Muscle of leg (tissue), 11 donors: Measurements from ENCODE around the gene PHF21A. TPM values are rescaled to one million over a fixed set of nuclear protein-coding genes. Genes with fewer than 3 reads are reported as not detected.
A peak's percentile ranks its signal among the peaks of the same experiment; 100 is the strongest.
"Not testable (repeated sequence)": the region's sequence is repeated elsewhere in the genome, so short reads cannot be mapped to it uniquely, and the experiment has no call there.

Experiments
- DNase-seq: peaks from one replicate; pipeline ENCODE4 v3.0.0; 2013
- H3K27ac ChIP-seq: one replicate; pipeline ENCODE4 v1.5.1; 2013; ENCODE audit warnings: mild to moderate bottlenecking, low read length, control low read depth
- H3K27me3 ChIP-seq: one replicate; pipeline ENCODE4 v1.6.1; 2013; ENCODE audit warnings: low read length; ENCODE audit not compliant: control insufficient read depth, insufficient read depth
- H3K36me3 ChIP-seq: one replicate; pipeline ENCODE4 v1.6.1; 2013; ENCODE audit warnings: low read length; ENCODE audit not compliant: control insufficient read depth, insufficient read depth
- H3K4me1 ChIP-seq: one replicate; pipeline ENCODE4 v1.6.1; 2013; ENCODE audit warnings: low read length; ENCODE audit not compliant: control insufficient read depth, insufficient read depth
- H3K4me3 ChIP-seq: one replicate; pipeline ENCODE4 v1.5.1; 2013; ENCODE audit warnings: low read length, control low read depth
- H3K9me3 ChIP-seq: replicated peaks from 2 replicates; pipeline ENCODE4 v1.6.1; 2013; ENCODE audit warnings: low read depth, low read length; ENCODE audit not compliant: control insufficient read depth
- WGBS: methylation state at CpG from one replicate; pipeline ENCODE4 v1.1.5; 2013; ENCODE audit warnings: missing lambda C conversion rate; ENCODE audit not compliant: insufficient coverage; 5-methylcytosine and 5-hydroxymethylcytosine counted together
- polyA plus RNA-seq, 8 donors: library from polyadenylated mRNA; unstranded; fragments of 120-200 nt; gene quantifications; one replicate each; pipeline versions ENCODE4 v1.2.1 to v1.2.3, GENCODE V29; 2013; ENCODE audit warnings: inconsistent platforms in 1 of 8, low replicate concordance in 1 of 8; ENCODE audit not compliant: insufficient read length in 8 of 8, insufficient read depth in 1 of 8
- total RNA-seq: library from RNA; stranded (reverse); fragments of 120-200 nt; gene quantifications from one replicate; pipeline ENCODE4 v1.2.4, GENCODE V29; 2013

PHF21A gene
- total and polyA plus RNA-seq, 9 donors = 21.4 to 44.4 (median 32.0) TPM

DNA sequence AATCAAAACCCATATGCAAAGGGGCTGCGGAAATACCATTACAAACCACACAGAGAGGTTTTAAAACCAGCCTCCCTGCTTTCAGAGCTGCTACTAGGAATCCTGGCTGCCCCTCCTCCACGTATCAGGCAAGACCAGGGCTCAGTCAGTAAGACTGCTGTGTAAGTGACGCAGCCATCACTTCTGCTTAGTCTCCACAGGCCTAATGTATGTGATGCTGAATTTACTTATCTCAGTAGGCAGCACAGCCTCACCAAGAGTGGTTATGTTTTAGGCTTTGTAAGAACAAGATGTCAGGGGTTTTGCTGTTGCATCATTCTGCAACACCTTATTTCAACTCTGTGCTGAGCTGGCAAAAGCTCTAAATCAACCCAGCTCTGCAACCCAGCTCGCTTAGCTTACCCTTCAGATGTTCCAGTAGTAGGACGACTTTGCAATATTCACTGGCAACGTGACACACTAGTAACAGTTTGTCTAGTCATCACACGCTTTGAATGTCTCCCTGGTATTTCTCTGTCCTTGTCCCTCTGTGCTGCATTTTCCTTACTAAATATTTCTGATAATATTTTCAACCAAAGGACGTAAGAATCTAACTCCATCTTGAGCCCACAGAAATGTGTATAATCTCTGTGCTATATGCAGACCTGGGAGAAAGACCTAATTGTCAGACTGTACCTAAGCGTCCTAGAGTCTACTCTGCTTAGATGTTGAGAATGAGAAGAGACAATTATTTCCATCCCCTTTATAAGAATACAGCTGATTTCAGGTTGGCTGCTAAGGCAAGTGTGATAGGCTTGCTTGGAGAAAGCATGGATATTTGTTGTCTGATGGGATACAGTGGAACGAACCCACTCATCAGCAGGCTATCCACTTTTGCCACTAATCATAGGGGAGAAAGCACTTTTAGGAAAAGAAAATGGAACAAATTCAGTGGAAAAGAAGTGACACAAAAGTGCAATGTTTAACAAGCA is 126.6 kb downstream of the PHF21A start:
- Histone ChIP-seq H3K4me3 (no peak overlapping the region), H3K27ac (no peak overlapping the region), H3K27me3 (no peaks in the 10 kb centered on the region), H3K4me1 (peaks cover 12% of the 10 kb centered on the region), H3K36me3 (no peaks in the 10 kb centered on the region), H3K9me3 (no peaks in the 10 kb centered on the region)
- 54% methylated on average over 4 of the region's 10 CpGs for WGBS
- peak; percentile 23 for DNase-seq

DNA sequence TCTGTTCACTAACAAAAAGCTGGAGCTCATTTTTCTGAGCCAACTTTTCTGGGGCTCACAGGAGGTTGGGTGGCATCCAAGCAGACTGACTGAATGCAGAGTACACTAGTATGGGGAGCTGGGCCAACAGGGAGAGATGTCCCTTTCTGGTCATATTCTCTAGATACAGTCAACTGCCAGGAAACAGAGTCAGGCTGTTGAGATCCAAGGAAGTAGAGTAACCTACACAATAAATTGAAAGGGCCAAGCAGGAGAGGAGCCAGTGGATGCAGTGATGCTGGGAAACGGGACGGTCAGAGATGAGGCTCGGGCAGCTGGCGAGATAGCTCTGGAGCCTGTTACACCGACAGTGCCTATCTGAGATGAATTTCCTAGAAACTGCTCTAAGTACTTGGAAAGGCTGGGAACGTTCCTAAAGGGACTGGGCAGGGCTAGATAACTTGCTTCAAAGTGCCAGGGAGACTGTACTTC is 127.7 kb downstream of the PHF21A start:
- peaks cover 12% of the 10 kb centered on the region for H3K4me1 ChIP-seq
- no peak overlapping the region for H3K4me3 ChIP-seq
- H3K27ac ChIP-seq = peak overlapping the region; percentile 70
- H3K36me3 ChIP-seq = no peaks in the 10 kb centered on the region
- no peaks in the 10 kb centered on the region for H3K27me3 ChIP-seq
- DNase-seq = peak; percentile 88
- no peaks in the 10 kb centered on the region for H3K9me3 ChIP-seq
- 24% methylated on average over 5 of the region's 6 CpGs for WGBS

DNA sequence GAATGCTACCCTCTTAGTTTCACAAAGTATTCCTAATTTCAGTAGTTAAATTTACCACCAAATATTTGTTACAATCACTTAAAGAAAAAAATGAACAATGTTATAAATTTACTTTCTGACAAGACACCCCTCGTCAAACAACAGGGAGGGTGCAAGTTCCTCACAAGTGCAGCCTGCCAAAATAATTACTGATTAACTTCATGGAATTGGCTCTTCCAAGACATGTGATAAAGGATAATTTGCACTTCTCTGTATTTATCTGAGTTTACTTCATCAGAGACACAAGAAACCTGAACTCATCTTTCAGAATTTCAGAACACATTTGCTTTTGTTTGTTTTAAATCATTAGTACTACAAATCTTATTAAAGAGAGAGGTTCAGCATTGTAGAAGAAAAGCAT is 132.3 kb downstream of the PHF21A start:
- peaks cover 7% of the 10 kb centered on the region for H3K4me1 ChIP-seq
- H3K27ac ChIP-seq = no peak overlapping the region
- H3K9me3 ChIP-seq = no peaks in the 10 kb centered on the region
- no peak for DNase-seq
- no CpG with 5 or more reads among the region's 1 CpG for WGBS
- H3K27me3 ChIP-seq = no peaks in the 10 kb centered on the region
- H3K4me3 ChIP-seq = no peak overlapping the region
- no peaks in the 10 kb centered on the region for H3K36me3 ChIP-seq

- Histone ChIP-seq H3K36me3 (no peaks in the 10 kb centered on the region), H3K9me3 (no peaks in the 10 kb centered on the region), H3K27ac (no peak overlapping the region), H3K4me3 (no peak overlapping the region), H3K27me3 (no peaks in the 10 kb centered on the region), H3K4me1 (peaks cover 3% of the 10 kb centered on the region)
- WGBS = no CpG with 5 or more reads among the region's 1 CpG
- no peak for DNase-seq
Measured at GRCh38 chr11:45985212-45985611, 136.0 kb downstream of the PHF21A start.

- Histone ChIP-seq H3K9me3 (no peaks in the 10 kb centered on the region), H3K27me3 (no peaks in the 10 kb centered on the region), H3K4me3 (no peak overlapping the region), H3K4me1 (peaks cover 3% of the 10 kb centered on the region), H3K27ac (no peak overlapping the region), H3K36me3 (peaks cover 3% of the 10 kb centered on the region)
- DNase-seq = no peak
- 87% methylated on average over 8 of the region's 9 CpGs for WGBS
Measured at GRCh38 chr11:45984192-45984591, 137.1 kb downstream of the PHF21A start.

GRCh38 chr11:45983471-45983845 is 137.8 kb downstream of the PHF21A start:
- H3K4me1 ChIP-seq = peaks cover 3% of the 10 kb centered on the region
- no peak for DNase-seq
- H3K36me3 ChIP-seq = peaks cover 3% of the 10 kb centered on the region
- no peak overlapping the region for H3K27ac ChIP-seq
- H3K9me3 ChIP-seq = no peaks in the 10 kb centered on the region
- H3K27me3 ChIP-seq = no peaks in the 10 kb centered on the region
- H3K4me3 ChIP-seq = no peak overlapping the region
- 42% methylated on average over 2 of the region's 4 CpGs for WGBS

GRCh38 chr11:45982656-45983470 is 138.4 kb downstream of the PHF21A start:
- Histone ChIP-seq H3K4me1 (peaks cover 3% of the 10 kb centered on the region), H3K27me3 (no peaks in the 10 kb centered on the region), H3K4me3 (no peak overlapping the region), H3K36me3 (peaks cover 3% of the 10 kb centered on the region), H3K9me3 (no peaks in the 10 kb centered on the region), H3K27ac (peak overlapping the region; percentile 43)
- no CpG with 5 or more reads among the region's 8 CpGs for WGBS
- DNase-seq = peak; percentile 55

- H3K4me1 ChIP-seq, H3K27ac ChIP-seq, H3K27me3 ChIP-seq, H3K36me3 ChIP-seq, DNase-seq, H3K4me3 ChIP-seq, H3K9me3 ChIP-seq: not testable (repeated sequence)
- whole genome bisulfite sequencing = no CpG with 5 or more reads among the region's 5 CpGs
Measured at GRCh38 chr11:45981826-45982225, 139.4 kb downstream of the PHF21A start.

GRCh38 chr11:45974806-45975205 is 146.4 kb downstream of the PHF21A start:
- no peak overlapping the region for H3K27ac ChIP-seq
- no peaks in the 10 kb centered on the region for H3K4me1 ChIP-seq
- no peaks in the 10 kb centered on the region for H3K9me3 ChIP-seq
- DNase-seq = no peak
- no peaks in the 10 kb centered on the region for H3K27me3 ChIP-seq
- peaks cover 19% of the 10 kb centered on the region for H3K36me3 ChIP-seq
- no peak overlapping the region for H3K4me3 ChIP-seq
- no CpG with 5 or more reads among the region's 1 CpG for WGBS

- peaks cover 27% of the 10 kb centered on the region for H3K36me3 ChIP-seq
- WGBS = 77% methylated on average over 2 of the region's 4 CpGs
Measured at GRCh38 chr11:45973601-45974000, 147.7 kb downstream of the PHF21A start.

More at GRCh38 chr11:45973601-45974000, 147.7 kb downstream of the PHF21A start:
- Histone ChIP-seq H3K27ac (no peak overlapping the region), H3K4me1 (no peaks in the 10 kb centered on the region), H3K4me3 (no peak overlapping the region), H3K9me3 (no peaks in the 10 kb centered on the region), H3K27me3 (no peaks in the 10 kb centered on the region)
- DNase-seq = no peak
